Middle frontal gyrus (tissue), 1 donor: Measurements from ENCODE around the gene SDK2.

Source experiments
- DNase-seq: peaks from one replicate; pipeline ENCODE4 v3.0.0-alpha.2; 2015; ENCODE audit warnings: low spot score; ENCODE audit errors: extremely low spot score

SDK2 gene

DNA sequence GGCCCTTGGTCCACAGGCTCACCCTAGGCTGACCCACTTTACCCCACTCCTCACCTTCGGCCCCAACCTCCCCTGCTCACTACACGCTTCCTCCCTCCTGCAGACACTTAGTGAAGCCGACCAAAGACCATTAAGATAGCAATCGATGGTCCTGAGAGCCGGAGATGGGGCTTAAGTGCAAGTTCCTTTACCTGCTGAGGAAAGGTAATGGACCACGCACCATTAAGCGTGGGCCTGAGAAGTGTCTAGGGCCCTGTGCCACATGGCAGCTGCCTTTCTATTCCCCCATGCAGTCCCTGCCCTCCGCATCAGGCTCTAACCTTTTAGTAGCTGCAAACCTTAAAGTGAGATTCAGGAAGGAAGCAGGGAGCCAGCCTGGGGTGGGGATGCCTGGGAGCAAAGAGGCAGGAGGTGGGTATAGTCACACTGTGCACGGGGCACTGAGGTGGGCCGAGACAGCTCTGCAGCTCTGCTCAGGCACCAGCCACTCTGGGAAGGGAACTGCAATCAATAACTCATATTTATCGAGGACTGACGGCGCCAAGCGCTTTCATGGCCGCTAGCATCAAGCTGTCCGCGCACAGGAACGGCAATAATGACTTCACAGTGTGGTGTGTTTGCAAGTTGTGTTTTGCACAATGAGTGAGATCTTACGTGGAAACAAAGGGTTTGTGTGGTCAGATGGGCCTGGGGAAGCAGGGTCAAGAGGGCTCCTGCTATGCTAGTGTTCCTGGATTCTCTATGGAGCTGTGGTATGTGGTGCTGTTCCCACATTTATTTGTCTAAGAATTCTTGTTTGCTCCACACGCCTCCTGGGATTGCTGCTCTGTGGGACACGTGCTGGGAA is 247.6 kb downstream of the SDK2 start:
- DNase-seq: no peak

GRCh38 chr17:73394512-73395450 is 249.5 kb downstream of the SDK2 start:
- no peak for DNase-seq

DNA sequence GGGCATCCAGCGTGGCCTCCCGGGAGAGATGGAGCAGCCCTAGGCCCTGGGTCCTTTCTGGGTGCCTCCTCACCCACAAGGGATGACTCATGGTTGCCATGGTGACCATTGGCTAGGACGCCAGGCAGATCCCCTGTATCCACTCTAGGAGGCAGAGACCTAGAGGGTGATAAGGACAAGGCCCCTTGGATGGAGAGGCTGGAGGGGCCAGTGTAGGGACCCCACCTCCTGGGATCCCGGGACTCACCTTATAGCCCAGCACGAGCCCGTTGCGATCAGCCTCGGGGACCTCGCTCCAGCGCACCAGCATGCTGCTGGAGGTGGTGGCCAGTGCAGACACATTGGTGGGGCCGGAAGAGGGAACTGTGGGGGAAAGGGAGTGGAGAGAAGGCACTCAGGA is 250.3 kb downstream of the SDK2 start:
- DNase-seq: no peak

DNA sequence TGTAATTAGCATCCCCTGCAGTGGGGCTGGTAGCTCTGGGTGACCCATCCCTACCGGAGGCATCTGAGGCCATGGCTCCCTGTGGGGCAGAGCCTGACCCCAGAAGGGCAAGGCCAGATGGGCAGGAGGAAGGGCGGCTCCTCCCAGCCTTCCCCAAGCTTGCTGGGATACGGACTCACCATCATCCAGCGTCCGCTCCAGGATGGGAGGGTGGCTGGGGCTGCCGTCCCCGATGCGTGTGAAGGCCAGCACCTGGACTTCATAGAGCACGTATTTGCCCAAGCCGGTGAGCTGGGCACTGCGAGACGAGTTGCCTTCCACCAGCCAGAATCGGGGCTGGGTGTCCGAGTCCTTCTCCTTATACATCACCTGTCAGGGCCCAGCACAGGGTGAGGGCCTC is 250.9 kb downstream of the SDK2 start:
- no peak for DNase-seq

- DNase-seq: no peak
Observed at GRCh38 chr17:73391331-73392265, 252.6 kb downstream of the SDK2 start.

- no peak for DNase-seq
Observed at GRCh38 chr17:73390851-73391250, 253.4 kb downstream of the SDK2 start.

DNA sequence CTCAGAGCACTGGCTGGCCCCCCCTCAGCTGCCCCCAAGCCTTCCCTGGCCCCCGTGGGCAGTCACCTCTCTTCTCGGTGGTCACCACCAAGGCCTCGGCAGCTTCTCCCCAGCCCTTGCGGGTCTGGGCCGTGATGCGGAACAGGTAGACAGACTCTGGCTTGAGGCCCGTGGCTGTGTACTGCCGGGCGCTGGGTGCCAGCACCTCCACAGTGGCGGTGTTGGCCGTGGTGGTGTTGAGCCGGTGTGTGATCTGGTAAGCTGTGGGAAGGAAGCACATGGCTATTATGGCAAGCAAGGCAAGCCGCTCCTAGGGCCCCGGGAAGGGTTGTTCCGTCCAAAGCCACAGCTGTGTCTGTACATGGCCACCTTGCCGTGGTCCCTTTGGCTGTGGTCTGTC is 254.0 kb downstream of the SDK2 start:
- DNase-seq: no peak

DNA sequence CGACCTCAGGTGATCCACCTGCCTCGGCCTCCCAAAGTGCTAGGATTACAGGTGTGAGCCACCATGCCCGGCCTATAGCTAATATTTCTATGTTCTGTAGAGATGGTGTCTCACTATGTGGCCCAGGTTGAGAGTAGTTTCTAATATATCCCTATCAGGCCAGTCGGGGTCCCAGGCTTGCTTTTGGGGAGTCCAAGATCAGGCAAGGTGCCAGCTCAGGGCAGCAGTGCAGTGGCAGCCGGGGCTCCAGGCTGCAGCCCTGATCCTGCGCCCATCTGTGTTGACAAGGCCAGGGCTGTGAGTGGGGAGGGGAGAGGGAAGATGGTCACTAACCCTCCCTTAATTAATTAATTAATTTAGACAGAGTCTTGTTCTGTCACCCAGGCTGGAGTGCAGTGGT is 254.8 kb downstream of the SDK2 start:
- no peak for DNase-seq

- no peak for DNase-seq
Observed at GRCh38 chr17:73388578-73388905, 255.7 kb downstream of the SDK2 start.

DNA sequence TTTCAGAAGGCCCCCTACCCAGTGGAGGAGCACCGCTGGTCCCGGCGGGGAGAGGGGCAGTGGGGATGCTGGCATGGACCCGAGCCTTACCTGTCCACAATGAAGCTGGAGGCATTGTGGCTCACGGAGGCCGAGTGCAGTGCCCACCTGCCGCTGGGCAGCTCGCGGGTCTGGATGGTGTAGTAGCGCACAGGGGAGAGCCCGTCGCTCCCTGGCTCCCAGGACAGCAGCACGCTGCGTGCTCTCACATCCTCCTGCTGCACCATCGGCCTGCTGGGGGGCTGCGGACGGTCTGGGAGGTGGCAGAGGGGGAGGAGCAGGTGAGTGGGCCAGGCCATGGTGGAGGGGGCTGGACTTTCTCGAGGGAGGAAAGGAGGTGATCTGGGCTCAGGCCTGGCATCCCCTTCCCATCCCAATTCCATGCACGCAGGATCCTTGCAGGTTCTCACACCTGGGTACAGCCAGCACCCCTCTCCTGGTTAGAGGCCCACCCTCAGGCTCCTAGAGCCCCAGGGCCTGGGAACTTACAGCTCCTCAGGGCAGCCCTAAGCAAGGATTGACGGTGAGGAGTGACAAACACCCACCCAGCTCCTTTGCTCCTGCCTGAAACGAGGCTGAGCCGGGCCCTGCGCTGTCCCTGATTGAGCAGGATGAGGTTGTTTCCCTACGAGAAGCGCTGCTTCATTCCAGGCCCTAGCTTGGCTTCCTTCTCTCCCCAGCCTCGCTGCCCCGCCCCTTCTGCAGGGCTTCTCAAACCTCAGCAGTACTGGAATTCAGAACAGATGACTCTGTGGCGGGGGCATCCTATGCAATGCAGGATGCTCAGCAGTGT is 256.3 kb downstream of the SDK2 start:
- DNase-seq: no peak

DNA sequence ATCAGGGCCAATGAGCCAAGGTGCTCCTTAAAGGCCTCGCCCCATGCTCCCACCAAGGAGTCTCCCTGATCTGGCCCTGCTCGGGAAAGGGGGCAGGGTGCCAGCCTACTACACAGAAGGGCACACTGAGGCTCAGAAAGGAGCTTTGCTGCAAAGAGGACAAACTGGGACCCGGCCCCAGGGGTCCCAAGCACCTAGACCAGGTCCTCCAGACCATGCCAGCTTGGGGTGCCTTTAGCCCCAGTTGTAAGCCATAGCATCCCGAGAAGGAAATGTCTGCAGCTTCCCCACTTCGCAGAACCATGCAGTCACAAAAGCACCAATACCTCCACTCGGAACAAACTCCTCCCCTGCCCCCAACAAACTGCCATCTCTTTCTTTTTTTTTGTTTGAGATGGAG is 257.7 kb downstream of the SDK2 start:
- DNase-seq: no peak

GRCh38 chr17:73384926-73385325 is 259.3 kb downstream of the SDK2 start:
- DNase-seq: no peak

GRCh38 chr17:73380439-73381106 is 263.7 kb downstream of the SDK2 start:
- DNase-seq: no peak

GRCh38 chr17:73379826-73380225 is 264.4 kb downstream of the SDK2 start:
- no peak for DNase-seq

DNA sequence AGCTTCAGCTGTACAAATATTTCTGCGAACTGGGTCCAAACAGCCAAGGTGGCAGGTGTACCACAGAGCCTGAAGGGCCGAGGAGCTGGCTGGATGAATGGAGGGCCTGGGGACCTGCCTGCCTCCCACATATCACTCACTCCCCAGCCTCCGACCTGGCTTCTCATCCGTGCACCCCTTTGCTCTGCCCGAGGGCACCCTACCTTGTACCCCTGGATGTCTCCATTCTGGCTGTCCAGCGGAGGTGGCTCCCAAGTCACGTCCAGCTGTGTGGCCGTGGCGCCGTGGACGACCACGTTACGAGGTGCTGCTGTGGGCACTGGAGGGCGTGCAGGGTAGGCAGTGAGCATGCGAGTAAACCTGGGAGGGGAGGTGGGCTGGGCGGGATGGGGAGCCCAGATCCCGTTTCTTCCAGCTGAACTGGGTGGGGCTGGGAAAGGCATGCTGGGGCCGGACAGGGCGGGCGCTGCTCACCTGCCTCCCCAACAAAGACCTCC is 265.2 kb downstream of the SDK2 start:
- no peak for DNase-seq

DNA sequence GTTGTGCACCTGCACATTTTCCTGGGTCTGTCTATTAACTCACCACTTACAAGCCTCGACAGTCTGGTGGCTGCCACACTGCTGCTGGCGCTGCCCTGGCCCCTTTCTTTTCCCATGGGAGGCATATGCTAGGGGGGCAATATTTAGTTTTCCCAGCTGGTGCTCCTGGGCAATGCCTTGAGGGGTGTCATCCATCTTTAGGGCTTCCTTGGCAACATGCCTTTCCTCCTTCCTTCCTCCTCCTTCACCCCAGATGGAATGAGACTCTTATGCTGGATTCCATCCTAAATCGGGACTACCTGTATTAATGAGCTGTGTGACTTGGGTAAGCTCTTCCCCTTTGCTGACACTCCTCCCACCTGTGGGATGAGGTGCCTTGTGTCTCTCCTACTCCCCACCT is 267.6 kb downstream of the SDK2 start:
- no peak for DNase-seq

GRCh38 chr17:73376152-73376551 is 268.1 kb downstream of the SDK2 start:
- DNase-seq: no peak

- DNase-seq: no peak
Observed at GRCh38 chr17:73371836-73372235, 272.4 kb downstream of the SDK2 start.

DNA sequence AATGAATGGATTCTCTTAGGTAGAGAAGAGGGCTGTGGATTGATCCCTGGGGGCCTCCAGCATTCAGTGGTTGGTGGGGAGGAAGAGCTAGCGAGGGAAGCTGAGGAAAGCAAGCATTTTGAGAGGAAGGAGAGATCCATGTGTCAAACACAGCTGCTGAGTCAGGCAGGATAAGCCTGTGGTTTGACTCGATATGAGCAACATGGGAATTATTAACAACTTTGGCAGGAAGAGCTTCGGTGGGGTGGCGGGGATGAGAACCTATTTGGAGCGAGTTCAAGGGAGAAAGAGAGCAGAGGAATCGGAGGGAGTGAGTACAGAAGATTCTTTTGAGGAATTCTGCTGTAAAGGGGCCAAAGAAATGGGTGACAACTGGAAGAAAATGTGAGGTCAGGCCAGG is 273.0 kb downstream of the SDK2 start:
- DNase-seq: no peak
